Colon (tissue), 2 donors: ENCODE data around the gene FRY.

Experiments used
- FAIRE-seq: peaks from 2 replicates; lab custom pipeline; 2012; peaks lifted over from hg19 to GRCh38; lab: Jason Lieb, UNC
- donor health status: control.
- donor health status: control.

Gene FRY

GRCh38 chr13:32016631-32017030 lies 14.9 kb upstream of the FRY start:
- FAIRE-seq = no peak

- no peak for FAIRE-seq
These were observed 14.1 kb upstream of the FRY start for GRCh38 chr13:32017474-32017873.

GRCh38 chr13:32019612-32020233 lies 11.9 kb upstream of the FRY start:
- no peak for FAIRE-seq

- no peak for FAIRE-seq
These were observed 9.8 kb upstream of the FRY start for GRCh38 chr13:32021785-32022184.

- FAIRE-seq = no peak
These were observed 9.3 kb upstream of the FRY start for GRCh38 chr13:32022311-32022710.

- FAIRE-seq = no peak
These were observed 8.5 kb upstream of the FRY start for GRCh38 chr13:32023096-32023495.

- FAIRE-seq = no peak
These were observed 7.9 kb upstream of the FRY start for GRCh38 chr13:32023698-32024097.

GRCh38 chr13:32024750-32025149 lies 6.8 kb upstream of the FRY start:
- FAIRE-seq = no peak

GRCh38 chr13:32025730-32026129 lies 5.8 kb upstream of the FRY start:
- no peak for FAIRE-seq

GRCh38 chr13:32026623-32027022 lies 5.0 kb upstream of the FRY start:
- FAIRE-seq = no peak

GRCh38 chr13:32028711-32029110 lies 2.9 kb upstream of the FRY start:
- FAIRE-seq = no peak

GRCh38 chr13:32029684-32030083 lies 1.9 kb upstream of the FRY start:
- no peak for FAIRE-seq

GRCh38 chr13:32031815-32032370 lies 319 bp downstream of the FRY start:
- no peak for FAIRE-seq

- no peak for FAIRE-seq
These were observed 1.2 kb downstream of the FRY start for GRCh38 chr13:32032759-32033158.

GRCh38 chr13:32033744-32034143 lies 2.2 kb downstream of the FRY start:
- no peak for FAIRE-seq

GRCh38 chr13:32035716-32036115 lies 4.1 kb downstream of the FRY start:
- no peak for FAIRE-seq

- FAIRE-seq = no peak
These were observed 4.6 kb downstream of the FRY start for GRCh38 chr13:32036126-32036695.

- no peak for FAIRE-seq
These were observed 5.2 kb downstream of the FRY start for GRCh38 chr13:32036757-32037156.

GRCh38 chr13:32037471-32037870 lies 5.9 kb downstream of the FRY start:
- FAIRE-seq = no peak

- FAIRE-seq = no peak
These were observed 6.8 kb downstream of the FRY start for GRCh38 chr13:32038343-32038742.

GRCh38 chr13:32039056-32039455 lies 7.5 kb downstream of the FRY start:
- no peak for FAIRE-seq

GRCh38 chr13:32039528-32039927 lies 8.0 kb downstream of the FRY start:
- no peak for FAIRE-seq

- FAIRE-seq = no peak
These were observed 8.6 kb downstream of the FRY start for GRCh38 chr13:32040052-32040642.

GRCh38 chr13:32040689-32041088 lies 9.1 kb downstream of the FRY start:
- FAIRE-seq = no peak
